Astrocyte (in vitro differentiated cells and primary cell): ENCODE results near the gene SLC25A33. TPM values are rescaled to one million over a fixed set of nuclear protein-coding genes. Genes with fewer than 3 reads are reported as not detected.

Experiments used
- DNase-seq: peaks from one replicate; pipeline ENCODE4 v3.0.0-alpha.2; 2010; ENCODE audit warnings: low read depth
- FAIRE-seq: peaks from 2 replicates; lab custom pipeline; 2011; peaks lifted over from hg19 to GRCh38; lab: Jason Lieb, UNC
- H2AFZ ChIP-seq: 2 replicates; pipeline ENCODE4 v1.6.0; 2012; ENCODE audit warnings: low read depth, low read length, inconsistent platforms
- H3K27ac ChIP-seq: 2 replicates; pipeline ENCODE4 v1.5.1; 2011; ENCODE audit warnings: low read depth, low read length, inconsistent platforms
- H3K27me3 ChIP-seq: 2 replicates; pipeline ENCODE4 v1.6.0; 2011; ENCODE audit warnings: low read length, inconsistent platforms; ENCODE audit not compliant: insufficient read depth
- H3K36me3 ChIP-seq: 2 replicates; pipeline ENCODE4 v1.5.1; 2011; ENCODE audit warnings: low read length, inconsistent platforms; ENCODE audit not compliant: insufficient read depth
- H3K4me1 ChIP-seq: 2 replicates; pipeline ENCODE4 v1.5.1; 2011; ENCODE audit warnings: low read length, inconsistent platforms; ENCODE audit not compliant: insufficient read depth
- H3K4me2 ChIP-seq: 2 replicates; pipeline ENCODE4 v1.6.0; 2012; ENCODE audit warnings: low read length, inconsistent platforms
- H3K4me3 ChIP-seq: 2 replicates; pipeline ENCODE4 v1.5.1; 2011; ENCODE audit warnings: low read depth, mild to moderate bottlenecking, low read length, inconsistent platforms; ENCODE audit not compliant: insufficient read depth
- H3K79me2 ChIP-seq: 2 replicates; pipeline ENCODE4 v1.6.0; 2012; ENCODE audit warnings: mild to moderate bottlenecking, low read length, inconsistent platforms; ENCODE audit not compliant: insufficient read depth
- H3K9ac ChIP-seq: 2 replicates; pipeline ENCODE4 v1.6.0; 2012; ENCODE audit warnings: mild to moderate bottlenecking, low read length, inconsistent platforms
- H3K9me3 ChIP-seq: 2 replicates; pipeline ENCODE4 v1.5.1; 2012; ENCODE audit warnings: low read depth, mild to moderate bottlenecking, low read length, inconsistent platforms; ENCODE audit not compliant: insufficient read depth
- H4K20me1 ChIP-seq: 2 replicates; pipeline ENCODE4 v1.6.0; 2012; ENCODE audit warnings: low read length, inconsistent platforms; ENCODE audit not compliant: insufficient read depth
- H3K27ac Mint-ChIP-seq: one replicate; pipeline ENCODE4 v1.8.0; 2021; ENCODE audit warnings: mild to moderate bottlenecking, mixed read lengths; ENCODE audit not compliant: unreplicated experiment
- H3K27me3 Mint-ChIP-seq: one replicate; pipeline ENCODE4 v1.8.0; 2021; ENCODE audit warnings: low read depth, mixed read lengths; ENCODE audit not compliant: unreplicated experiment
- H3K36me3 Mint-ChIP-seq: one replicate; pipeline ENCODE4 v1.8.0; 2021; ENCODE audit warnings: low read depth, mixed read lengths; ENCODE audit not compliant: unreplicated experiment
- H3K4me1 Mint-ChIP-seq: one replicate; pipeline ENCODE4 v1.8.0; 2021; ENCODE audit warnings: low read depth, mixed read lengths; ENCODE audit not compliant: unreplicated experiment
- H3K4me3 Mint-ChIP-seq: one replicate; pipeline ENCODE4 v1.8.0; 2021; ENCODE audit warnings: mild to moderate bottlenecking, moderate library complexity, mixed read lengths; ENCODE audit not compliant: unreplicated experiment
- H3K9me3 Mint-ChIP-seq: one replicate; pipeline ENCODE4 v1.8.0; 2021; ENCODE audit warnings: mild to moderate bottlenecking, mixed read lengths; ENCODE audit not compliant: unreplicated experiment
- CTCF ChIP-seq: IDR thresholded peaks from 2 replicates; pipeline ENCODE4 v1.5.1; 2011; ENCODE audit warnings: low read depth, mild to moderate bottlenecking, inconsistent platforms, low read length, moderate library complexity; ENCODE audit not compliant: insufficient read depth
- EZH2 ChIP-seq: IDR thresholded peaks from 2 replicates; pipeline ENCODE4 v1.6.1; 2012; ENCODE audit warnings: mild to moderate bottlenecking, low read length, inconsistent platforms; ENCODE audit not compliant: insufficient read depth
- total RNA-seq: library from RNA; stranded (reverse); gene quantifications from 2 replicates; pipeline ENCODE4 v1.2.1, GENCODE V29; 2021

SLC25A33 gene
- total RNA-seq, 1 donor from 2014 or later, result 6.7 TPM

GRCh38 chr1:9595156-9595967 is 56.1 kb downstream of the SLC25A33 start:
- Mint-ChIP-seq H3K4me3 (no peak overlapping the region), H3K27me3 (peaks cover 2% of the 10 kb centered on the region), H3K27ac (no peak overlapping the region), H3K36me3 (peaks cover 2% of the 10 kb centered on the region), H3K4me1 (peaks cover 3% of the 10 kb centered on the region), H3K9me3 (no peaks in the 10 kb centered on the region)
- no peak overlapping the region for H3K4me2 ChIP-seq
- no peak for DNase-seq
- FAIRE-seq, result no peak
- no peaks in the 10 kb centered on the region for H3K9me3 ChIP-seq
- H3K9ac ChIP-seq, result no peak overlapping the region
- H3K4me1 ChIP-seq, result peaks cover 11% of the 10 kb centered on the region
- H3K36me3 ChIP-seq, result no peaks in the 10 kb centered on the region
- no peak overlapping the region for H2AFZ ChIP-seq
- peaks cover 66% of the 10 kb centered on the region for H4K20me1 ChIP-seq
- TF ChIP-seq EZH2 (no peak), CTCF (no peak)
- peaks cover 58% of the 10 kb centered on the region for H3K79me2 ChIP-seq
- no peak overlapping the region for H3K4me3 ChIP-seq
- H3K27me3 ChIP-seq, result no peaks in the 10 kb centered on the region
- no peak overlapping the region for H3K27ac ChIP-seq

DNA sequence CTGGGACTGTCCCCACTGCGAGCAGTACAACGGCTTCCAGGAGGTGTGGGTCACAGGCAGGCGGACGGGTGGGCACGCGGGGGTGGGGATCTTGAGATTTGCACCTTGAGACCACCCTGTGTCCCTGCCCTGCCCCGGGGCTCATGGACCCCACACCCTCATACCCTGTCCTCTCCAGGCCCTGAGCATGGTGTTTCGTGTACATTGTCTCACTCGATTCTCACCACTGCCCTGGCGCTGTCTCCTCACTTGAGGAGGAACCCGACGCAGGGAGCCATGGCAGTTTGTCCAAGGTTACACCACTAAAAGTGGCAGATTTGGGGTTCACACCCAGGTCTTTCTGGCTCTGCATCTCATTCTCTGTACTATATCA is 56.7 kb downstream of the SLC25A33 start:
- H3K9me3 Mint-ChIP-seq, result no peaks in the 10 kb centered on the region
- no peak overlapping the region for H3K27ac Mint-ChIP-seq
- Histone ChIP-seq H3K27me3 (no peaks in the 10 kb centered on the region), H3K9ac (no peak overlapping the region), H2AFZ (no peak overlapping the region), H3K4me1 (peaks cover 11% of the 10 kb centered on the region), H3K4me2 (no peak overlapping the region), H3K36me3 (no peaks in the 10 kb centered on the region), H3K9me3 (no peaks in the 10 kb centered on the region), H3K27ac (no peak overlapping the region), H4K20me1 (peaks cover 60% of the 10 kb centered on the region), H3K4me3 (no peak overlapping the region), H3K79me2 (peaks cover 52% of the 10 kb centered on the region)
- H3K27me3 Mint-ChIP-seq, result peaks cover 2% of the 10 kb centered on the region
- no peak for FAIRE-seq
- H3K4me1 Mint-ChIP-seq, result peaks cover 3% of the 10 kb centered on the region
- no peak for DNase-seq
- no peak overlapping the region for H3K4me3 Mint-ChIP-seq
- no peak for TF ChIP-seq CTCF
- TF ChIP-seq EZH2, result no peak
- peaks cover 2% of the 10 kb centered on the region for H3K36me3 Mint-ChIP-seq

DNA sequence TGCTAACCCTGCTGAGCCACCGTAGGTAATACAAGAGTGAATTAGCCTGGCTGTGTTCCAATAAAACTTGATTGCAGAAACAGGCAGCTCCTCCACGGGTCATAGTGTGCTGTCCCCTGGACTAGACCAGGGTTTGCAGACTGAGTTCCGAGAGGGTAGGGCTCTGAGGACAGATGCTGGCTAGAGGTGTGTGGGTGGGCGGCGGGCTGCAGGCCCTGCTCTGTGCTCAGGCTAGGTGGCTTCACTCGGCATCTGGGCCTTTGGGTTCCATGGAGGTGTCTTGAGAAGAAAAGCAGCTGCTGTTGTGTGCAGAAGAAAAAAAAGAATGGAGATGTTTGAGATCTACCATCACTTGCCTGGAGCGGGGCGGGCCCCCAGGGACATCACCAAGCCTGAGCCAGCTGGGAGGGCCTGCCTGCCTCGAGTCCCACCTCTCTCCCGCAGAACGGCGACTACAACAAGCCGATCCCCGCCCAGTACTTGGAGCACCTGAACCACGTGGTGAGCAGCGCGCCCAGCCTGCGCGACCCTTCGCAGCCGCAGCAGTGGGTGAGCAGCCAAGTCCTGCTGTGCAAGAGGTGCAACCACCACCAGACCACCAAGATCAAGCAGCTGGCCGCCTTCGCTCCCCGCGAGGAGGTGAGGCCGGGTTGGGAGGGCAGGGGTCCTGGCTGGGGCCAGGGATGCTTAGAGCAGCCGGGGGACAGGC is 57.3 kb downstream of the SLC25A33 start:
- peaks cover 11% of the 10 kb centered on the region for H3K4me1 ChIP-seq
- H3K4me2 ChIP-seq, result no peak overlapping the region
- Mint-ChIP-seq H3K4me3 (no peak overlapping the region), H3K27ac (no peak overlapping the region), H3K27me3 (peaks cover 2% of the 10 kb centered on the region), H3K4me1 (peaks cover 3% of the 10 kb centered on the region), H3K9me3 (no peaks in the 10 kb centered on the region), H3K36me3 (peaks cover 2% of the 10 kb centered on the region)
- H3K36me3 ChIP-seq, result no peaks in the 10 kb centered on the region
- H3K27ac ChIP-seq, result no peak overlapping the region
- H3K27me3 ChIP-seq, result no peaks in the 10 kb centered on the region
- TF ChIP-seq EZH2, result no peak
- no peak for TF ChIP-seq CTCF
- no peak overlapping the region for H3K4me3 ChIP-seq
- FAIRE-seq (no peak), DNase-seq (no peak)
- peaks cover 54% of the 10 kb centered on the region for H4K20me1 ChIP-seq
- H2AFZ ChIP-seq, result no peak overlapping the region
- peaks cover 46% of the 10 kb centered on the region for H3K79me2 ChIP-seq
- no peaks in the 10 kb centered on the region for H3K9me3 ChIP-seq
- H3K9ac ChIP-seq, result no peak overlapping the region
